BLaER1 (cell line): Measurements from ENCODE around the gene PGRMC1.
"Not testable (repeated sequence)": the region's sequence is repeated elsewhere in the genome, so short reads cannot be mapped to it uniquely, and the experiment has no call there.

Source experiments
- H3K27ac ChIP-seq: shearing (Covaris generic); formaldehyde crosslinking; 2 replicates; pipeline ENCODE4 v1.8.1; 2022
- H3K27me3 ChIP-seq: shearing (Covaris generic); formaldehyde crosslinking; 2 replicates; pipeline ENCODE4 v1.8.1; 2022
- H3K36me3 ChIP-seq: shearing (Covaris generic); formaldehyde crosslinking; 2 replicates; pipeline ENCODE4 v1.8.1; 2022
- H3K4me1 ChIP-seq: shearing (Covaris generic); formaldehyde crosslinking; 2 replicates; pipeline ENCODE4 v1.8.1; 2022
- H3K4me2 ChIP-seq: shearing (Covaris generic); formaldehyde crosslinking; 2 replicates; pipeline ENCODE4 v1.8.1; 2022
- H3K4me3 ChIP-seq: shearing (Covaris generic); formaldehyde crosslinking; 2 replicates; pipeline ENCODE4 v1.8.1; 2022
- H3K9ac ChIP-seq: shearing (Covaris generic); formaldehyde crosslinking; 2 replicates; pipeline ENCODE4 v1.8.1; 2022
- H3K9me3 ChIP-seq: shearing (Covaris generic); formaldehyde crosslinking; 2 replicates; pipeline ENCODE4 v1.8.1; 2022
- H4K20me1 ChIP-seq: shearing (Covaris generic); formaldehyde crosslinking; 2 replicates; pipeline ENCODE4 v1.8.1; 2022
- Cebpa-rat ChIP-seq: shearing (Covaris generic); IDR thresholded peaks from 2 replicates; pipeline ENCODE4 v1.8.1; 2022

PGRMC1 gene

DNA sequence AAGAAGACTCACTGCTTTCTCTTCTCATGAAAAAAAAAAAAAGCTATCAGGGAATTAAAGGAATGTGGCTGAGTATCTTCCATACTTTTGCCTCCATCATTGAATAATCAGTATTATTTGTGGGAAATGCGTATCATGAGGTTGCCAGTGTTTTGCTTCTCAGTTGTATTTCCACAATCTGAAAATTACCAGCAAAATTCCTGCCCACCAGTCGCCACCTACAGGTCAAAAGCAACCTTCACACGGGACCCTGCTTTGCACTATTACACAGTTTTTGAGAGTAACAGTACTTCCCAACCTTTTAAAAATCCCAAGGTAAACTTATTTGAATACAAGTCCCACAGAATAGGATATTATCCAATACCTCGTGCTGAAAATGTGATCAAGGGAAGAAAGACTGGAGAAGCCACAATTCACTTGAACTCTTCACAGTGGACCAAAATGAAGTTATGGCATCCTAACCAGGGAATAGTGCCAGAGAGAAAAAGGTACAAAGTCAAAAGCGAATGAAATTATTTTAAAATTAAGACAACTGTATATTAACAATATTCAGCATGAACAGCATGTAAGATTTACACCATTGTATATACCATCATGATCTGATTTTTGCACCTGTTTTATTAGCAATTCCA lies 30.4 kb downstream of the PGRMC1 start:
- H3K9ac ChIP-seq, result no peak overlapping the region
- no peak overlapping the region for H3K27ac ChIP-seq
- no peak overlapping the region for H3K4me2 ChIP-seq
- H4K20me1 ChIP-seq, result no peaks in the 10 kb centered on the region
- H3K27me3 ChIP-seq, result no peaks in the 10 kb centered on the region
- H3K4me1 ChIP-seq, result no peaks in the 10 kb centered on the region
- no peak for TF ChIP-seq Cebpa-rat
- H3K4me3 ChIP-seq, result no peak overlapping the region
- H3K36me3 ChIP-seq, result no peaks in the 10 kb centered on the region
- H3K9me3 ChIP-seq, result no peaks in the 10 kb centered on the region

GRCh38 chrX:119267115-119267514 lies 31.0 kb downstream of the PGRMC1 start:
- not testable (repeated sequence) for H3K36me3 ChIP-seq, H3K9ac ChIP-seq, H3K4me1 ChIP-seq, H4K20me1 ChIP-seq, H3K27me3 ChIP-seq, H3K9me3 ChIP-seq, H3K27ac ChIP-seq, H3K4me3 ChIP-seq, H3K4me2 ChIP-seq

- Histone ChIP-seq H3K4me2 (no peak overlapping the region), H3K27me3 (no peaks in the 10 kb centered on the region), H3K9me3 (peaks cover 20% of the 10 kb centered on the region), H3K4me3 (no peak overlapping the region), H3K4me1 (no peaks in the 10 kb centered on the region), H3K9ac (no peak overlapping the region), H3K36me3 (no peaks in the 10 kb centered on the region), H4K20me1 (no peaks in the 10 kb centered on the region), H3K27ac (no peak overlapping the region)
- no peak for TF ChIP-seq Cebpa-rat
Measured at GRCh38 chrX:119272882-119273419, 36.9 kb downstream of the PGRMC1 start.

- Histone ChIP-seq H3K9ac (no peak overlapping the region), H3K9me3 (peaks cover 20% of the 10 kb centered on the region), H3K4me3 (no peak overlapping the region), H3K4me1 (no peaks in the 10 kb centered on the region), H3K27ac (no peak overlapping the region), H3K4me2 (no peak overlapping the region), H3K36me3 (no peaks in the 10 kb centered on the region), H4K20me1 (no peaks in the 10 kb centered on the region), H3K27me3 (no peaks in the 10 kb centered on the region)
- TF ChIP-seq Cebpa-rat, result no peak
Measured at GRCh38 chrX:119273420-119274192, 37.5 kb downstream of the PGRMC1 start.

GRCh38 chrX:119282347-119282746 lies 46.3 kb downstream of the PGRMC1 start:
- H4K20me1 ChIP-seq, H3K27ac ChIP-seq, H3K36me3 ChIP-seq, H3K4me2 ChIP-seq, H3K4me3 ChIP-seq, H3K27me3 ChIP-seq, H3K9ac ChIP-seq, H3K9me3 ChIP-seq: not testable (repeated sequence)
- H3K4me1 ChIP-seq, result peaks cover 10% of the 10 kb centered on the region

DNA sequence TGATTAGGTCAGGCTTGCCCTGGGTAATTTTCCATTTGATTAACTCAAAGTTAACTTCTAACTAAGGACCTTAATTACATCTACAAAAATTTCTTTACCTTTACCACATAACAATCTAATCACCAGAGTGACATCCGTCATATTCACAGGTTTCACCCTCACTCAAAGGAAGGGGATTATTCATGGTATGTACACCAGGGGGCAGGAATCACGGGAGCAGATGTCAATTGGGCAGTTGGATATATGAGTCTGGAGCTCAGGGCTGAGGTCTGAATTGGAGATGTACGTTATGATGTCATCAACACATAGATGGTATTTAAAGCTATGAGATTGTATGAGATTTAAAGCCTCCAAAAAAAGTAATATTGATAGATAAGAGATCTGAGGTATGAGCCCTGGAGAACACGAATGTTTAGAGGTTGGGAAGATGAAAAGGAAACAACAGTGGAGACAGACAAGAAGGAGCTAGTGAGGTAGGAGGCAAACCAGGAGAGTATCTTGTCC lies 52.9 kb downstream of the PGRMC1 start:
- no peaks in the 10 kb centered on the region for H4K20me1 ChIP-seq
- H3K4me2 ChIP-seq, result no peak overlapping the region
- no peak overlapping the region for H3K9ac ChIP-seq
- no peaks in the 10 kb centered on the region for H3K36me3 ChIP-seq
- no peak overlapping the region for H3K27ac ChIP-seq
- no peaks in the 10 kb centered on the region for H3K9me3 ChIP-seq
- no peak for TF ChIP-seq Cebpa-rat
- H3K4me1 ChIP-seq, result peaks cover 10% of the 10 kb centered on the region
- H3K27me3 ChIP-seq, result no peaks in the 10 kb centered on the region
- no peak overlapping the region for H3K4me3 ChIP-seq

DNA sequence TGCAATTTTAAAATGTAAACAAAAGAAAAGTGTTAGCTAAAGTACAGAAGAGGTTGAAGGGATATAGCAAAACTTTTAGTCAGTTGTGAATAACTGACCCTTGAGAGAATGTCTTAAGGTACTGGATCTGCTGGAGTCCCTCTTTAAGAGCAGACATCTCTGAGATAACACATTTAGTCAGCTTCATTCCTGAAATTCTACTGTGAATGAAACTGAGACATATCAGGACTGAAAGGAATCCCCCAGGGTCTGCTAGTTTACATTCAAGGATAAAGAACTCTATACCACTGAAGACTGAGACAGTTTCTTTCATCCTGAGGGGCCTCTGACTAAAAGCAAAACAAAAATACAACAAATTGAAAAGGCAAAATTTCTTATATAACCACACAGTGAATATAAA lies 54.4 kb downstream of the PGRMC1 start:
- Histone ChIP-seq H3K27ac (no peak overlapping the region), H3K27me3 (no peaks in the 10 kb centered on the region), H3K4me1 (peaks cover 10% of the 10 kb centered on the region), H3K36me3 (no peaks in the 10 kb centered on the region), H3K4me3 (no peak overlapping the region), H3K4me2 (no peak overlapping the region), H4K20me1 (no peaks in the 10 kb centered on the region), H3K9ac (no peak overlapping the region), H3K9me3 (no peaks in the 10 kb centered on the region)
- no peak for TF ChIP-seq Cebpa-rat

- not testable (repeated sequence) for H3K9me3 ChIP-seq, H3K9ac ChIP-seq, H3K4me2 ChIP-seq, H3K27me3 ChIP-seq, H4K20me1 ChIP-seq, H3K4me1 ChIP-seq, H3K27ac ChIP-seq, H3K4me3 ChIP-seq, H3K36me3 ChIP-seq
Measured at GRCh38 chrX:119291246-119291645, 55.2 kb downstream of the PGRMC1 start.

DNA sequence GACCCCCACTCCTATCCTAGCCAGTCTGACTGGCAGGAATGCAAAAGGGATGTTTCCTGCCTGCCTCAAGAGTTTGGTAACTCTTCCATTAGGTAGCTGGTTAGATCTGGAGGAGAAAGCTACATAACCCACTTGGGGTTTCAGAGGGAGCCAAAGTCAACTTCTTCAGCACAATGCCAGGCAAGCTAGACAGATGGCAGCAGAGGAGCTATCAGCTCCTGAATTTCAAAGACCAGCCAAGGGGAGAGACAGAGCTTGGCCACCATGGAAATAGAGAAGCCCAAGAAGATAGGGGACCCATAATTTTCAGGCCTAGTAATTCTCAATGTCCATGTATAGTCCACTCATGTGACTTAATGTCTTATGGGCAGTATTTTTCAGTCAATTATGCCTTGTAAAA lies 56.4 kb downstream of the PGRMC1 start:
- Histone ChIP-seq H3K27ac (no peak overlapping the region), H3K27me3 (no peaks in the 10 kb centered on the region), H3K4me1 (no peaks in the 10 kb centered on the region), H4K20me1 (no peaks in the 10 kb centered on the region), H3K4me3 (no peak overlapping the region), H3K9ac (no peak overlapping the region), H3K9me3 (no peaks in the 10 kb centered on the region), H3K4me2 (no peak overlapping the region), H3K36me3 (no peaks in the 10 kb centered on the region)
- no peak for TF ChIP-seq Cebpa-rat
